SH-SY5Y (cell line): Measurements from ENCODE around the gene SPATA2L.

Experiments used
- GATA2 ChIP-seq: IDR thresholded peaks from 2 replicates; pipeline ENCODE4 v1.6.1; 2011; ENCODE audit warnings: mild to moderate bottlenecking, low read depth, low read length
- GATA3 ChIP-seq: IDR thresholded peaks from 2 replicates; pipeline ENCODE4 v1.6.1; 2011; ENCODE audit warnings: low read depth, mild to moderate bottlenecking, low read length, moderate library complexity

The SPATA2L gene

GRCh38 chr16:89704281-89704680 lies 2.8 kb upstream of the SPATA2L start:
- TF ChIP-seq GATA3 = no peak
- no peak for TF ChIP-seq GATA2

DNA sequence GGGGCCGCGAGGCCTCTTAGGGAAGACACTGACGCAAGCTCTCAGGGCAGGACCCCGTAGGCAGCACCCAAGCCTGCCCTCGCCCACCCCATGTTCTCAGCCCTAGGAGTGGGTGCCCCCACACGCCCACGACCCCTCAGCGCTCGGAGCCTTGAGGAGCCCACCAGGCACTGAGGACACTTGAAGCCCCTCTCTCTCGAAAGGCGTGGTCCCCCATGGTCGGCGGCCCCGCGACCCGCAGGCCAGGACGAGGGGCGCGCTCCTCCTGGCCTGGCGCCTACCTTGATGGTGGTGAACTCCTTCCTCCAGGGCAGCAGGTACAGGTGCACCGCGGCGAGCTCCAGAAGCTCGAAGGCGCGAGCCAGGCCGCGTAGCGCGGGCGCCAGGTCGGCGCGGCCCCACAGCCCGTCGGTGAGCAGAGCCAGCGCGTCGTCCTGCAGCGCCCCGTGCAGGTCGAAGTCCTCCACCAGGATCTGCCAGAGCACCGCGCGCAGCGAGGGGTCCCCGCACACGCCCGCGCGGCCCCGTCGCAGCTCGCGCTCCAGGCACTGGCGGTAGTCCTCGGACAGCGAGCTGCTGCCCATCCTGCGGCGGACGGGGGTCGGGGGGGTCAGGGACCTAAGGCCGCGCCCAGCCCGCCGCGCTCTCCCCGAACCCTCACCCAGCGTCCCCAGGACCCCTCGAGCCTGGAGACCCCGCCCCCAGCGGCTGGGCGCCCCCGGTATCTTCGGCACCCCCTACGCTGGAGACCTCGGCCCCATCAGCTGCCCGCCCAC lies 668 bp downstream of the SPATA2L start:
- TF ChIP-seq GATA3 (no peak), GATA2 (no peak)

- no peak for TF ChIP-seq GATA3
- no peak for TF ChIP-seq GATA2
Observed at GRCh38 chr16:89700100-89700648, 1.3 kb downstream of the SPATA2L start.

DNA sequence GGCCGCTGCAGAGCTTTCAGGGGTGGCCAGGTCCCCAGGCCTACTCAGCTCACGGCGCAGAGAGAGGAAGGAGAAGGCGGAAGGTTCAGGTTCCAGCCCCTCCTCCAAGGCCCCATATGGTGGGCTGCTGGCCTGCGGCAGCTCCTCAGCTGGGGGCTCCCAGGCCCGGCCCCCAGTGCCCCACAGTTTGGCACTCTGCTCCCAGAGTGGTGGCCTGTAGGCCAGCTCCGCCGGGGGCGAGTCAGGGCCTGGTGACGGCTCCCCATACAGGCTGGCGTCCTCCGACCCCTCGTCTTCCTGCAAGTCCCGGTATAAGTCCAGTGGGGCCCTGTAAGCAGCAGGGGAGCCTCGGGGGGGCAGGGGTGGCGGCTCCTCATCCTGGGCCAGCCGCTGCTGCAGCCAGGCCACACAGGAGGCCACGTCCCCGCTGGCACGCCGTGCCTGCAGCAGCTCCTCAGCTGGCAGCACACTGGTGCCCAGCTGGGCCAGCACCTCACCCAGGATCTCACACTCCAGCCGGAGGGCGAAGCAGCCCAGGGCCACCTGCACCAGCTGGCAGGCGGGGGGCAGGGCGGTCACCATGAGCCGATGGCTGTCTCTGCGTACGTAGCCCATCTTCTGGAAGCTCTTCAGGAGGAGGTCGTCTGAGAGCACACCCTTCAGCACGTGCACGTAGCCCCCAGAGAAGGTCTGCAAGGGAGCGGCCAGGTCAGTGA lies 3.7 kb downstream of the SPATA2L start:
- TF ChIP-seq GATA3 (no peak), GATA2 (no peak)

DNA sequence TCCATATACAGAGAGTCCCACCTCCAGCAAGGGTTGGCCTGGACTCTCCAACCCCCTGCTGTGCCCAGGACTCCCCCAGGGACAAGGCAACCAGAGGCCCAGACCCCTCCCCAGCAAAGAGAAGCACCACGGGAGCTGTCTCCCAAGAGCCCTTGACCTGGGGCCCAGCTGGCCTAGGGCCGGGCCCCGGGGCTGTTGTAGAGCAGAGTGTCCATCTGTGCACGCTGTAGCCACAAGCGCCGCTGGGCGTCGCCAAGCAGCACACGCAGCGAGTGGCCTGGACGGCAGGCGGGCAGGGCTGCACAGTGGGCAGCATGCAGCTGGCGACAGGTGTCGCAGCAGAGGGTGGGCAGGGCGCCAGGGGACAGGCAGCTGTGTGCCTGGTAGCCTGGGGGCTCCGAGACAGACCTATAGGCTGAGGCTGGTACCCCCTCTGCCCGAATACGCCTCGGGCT lies 4.3 kb downstream of the SPATA2L start:
- no peak for TF ChIP-seq GATA3
- TF ChIP-seq GATA2 = no peak

- TF ChIP-seq GATA3 = no peak
- TF ChIP-seq GATA2 = no peak
Observed at GRCh38 chr16:89696670-89697128, 4.8 kb downstream of the SPATA2L start.

- no peak for TF ChIP-seq GATA2
- TF ChIP-seq GATA3 = no peak
Observed at GRCh38 chr16:89695875-89696669, 5.4 kb downstream of the SPATA2L start.

DNA sequence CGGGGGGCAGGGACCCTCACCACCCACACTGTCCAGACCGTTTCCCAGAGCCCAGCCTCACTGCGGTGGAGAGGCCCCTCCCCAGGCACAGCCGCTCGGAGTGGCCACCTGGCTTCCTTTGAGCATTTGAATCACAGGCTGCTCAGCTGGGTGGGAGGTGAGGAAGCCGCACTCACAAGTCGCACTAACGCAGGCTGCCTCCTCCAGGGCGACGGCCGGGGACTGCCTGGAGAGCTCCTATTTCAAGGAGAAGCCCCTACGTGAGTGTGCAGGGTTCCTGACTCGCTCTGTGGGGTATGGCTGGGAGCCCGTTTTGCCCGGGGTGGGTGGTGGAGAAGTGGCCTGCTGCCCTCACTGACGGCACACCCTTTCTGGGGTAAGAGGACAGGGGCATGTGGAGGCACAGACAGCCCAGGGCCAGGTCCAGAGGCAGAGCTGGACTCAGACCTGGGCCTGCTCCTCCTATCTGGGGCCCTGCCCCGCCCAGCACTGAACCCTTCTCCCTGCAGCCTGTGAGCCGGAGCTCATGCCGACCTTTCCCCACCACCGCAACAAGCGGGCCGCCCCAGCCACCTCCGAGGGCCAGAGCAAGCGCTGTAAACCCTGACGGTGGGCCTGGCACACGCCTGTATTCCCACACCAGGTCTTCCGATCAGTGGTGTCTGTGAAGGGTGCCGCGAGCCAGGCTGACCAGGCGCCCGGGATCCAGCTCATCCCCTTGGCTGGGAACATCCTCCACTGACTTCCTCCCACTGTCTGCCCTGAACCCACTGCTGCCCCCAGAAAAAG lies 6.2 kb downstream of the SPATA2L start:
- TF ChIP-seq GATA2 (no peak), GATA3 (no peak)

- TF ChIP-seq GATA2 = no peak
- TF ChIP-seq GATA3 = no peak
Observed at GRCh38 chr16:89693931-89694783, 7.3 kb downstream of the SPATA2L start.

GRCh38 chr16:89693289-89693731 lies 8.2 kb downstream of the SPATA2L start:
- no peak for TF ChIP-seq GATA3
- TF ChIP-seq GATA2 = no peak

- no peak for TF ChIP-seq GATA3
- TF ChIP-seq GATA2 = no peak
Observed at GRCh38 chr16:89691986-89692569, 9.4 kb downstream of the SPATA2L start.

DNA sequence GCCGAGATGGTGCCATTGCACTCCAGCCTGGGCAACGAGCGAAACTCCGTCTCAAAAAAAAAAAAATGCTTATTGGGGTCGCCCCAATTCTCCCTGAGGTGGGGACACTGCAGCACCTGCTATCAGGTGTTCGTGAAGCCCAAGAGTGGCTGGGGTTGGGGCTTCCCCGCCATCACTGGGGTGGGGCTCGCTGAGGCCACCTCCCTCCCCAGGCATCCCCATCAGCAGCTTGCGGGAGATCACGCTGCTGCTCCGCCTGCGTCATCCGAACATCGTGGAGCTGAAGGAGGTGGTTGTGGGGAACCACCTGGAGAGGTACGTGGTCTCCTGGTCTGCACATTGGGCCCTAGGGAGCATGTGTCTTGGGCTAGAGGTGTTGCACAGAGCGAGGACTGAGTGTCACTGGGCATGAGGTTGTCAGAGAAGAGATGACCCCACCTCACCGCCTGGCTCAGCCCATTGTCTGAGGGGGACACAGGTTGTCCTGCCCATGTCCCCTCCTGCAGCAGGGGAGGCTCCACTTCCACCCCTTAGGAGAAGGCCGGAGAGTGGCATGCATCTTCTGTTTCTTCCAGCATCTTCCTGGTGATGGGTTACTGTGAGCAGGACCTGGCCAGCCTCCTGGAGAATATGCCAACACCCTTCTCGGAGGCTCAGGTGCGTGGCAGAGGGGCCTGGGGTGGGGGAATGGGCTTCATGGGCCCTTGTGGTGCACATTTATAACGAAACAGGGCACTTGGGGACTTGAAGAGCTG lies 10.1 kb downstream of the SPATA2L start:
- no peak for TF ChIP-seq GATA3
- TF ChIP-seq GATA2 = no peak
